HCT116 (cell line): ENCODE results near the gene BCL2L13. TPM values are rescaled to one million over a fixed set of nuclear protein-coding genes. Genes with fewer than 3 reads are reported as not detected.

Experiments
- ATAC-seq: fragments of 200-7000 bp; cut with Tn5 transposase; 2 replicates; pipeline ENCODE4 v1.9.1; 2020; ENCODE audit warnings: mild to moderate bottlenecking, moderate library complexity
- BruUV-seq: library from RNA; stranded (reverse); fragments of 400-500 nt; replicated peaks from 2 replicates; lab custom pipeline; 2021; lab: Mats Ljungman, UMichigan
- CTCF ChIA-PET: fragments of 300-600 bp; sonication (Branson Sonifier 250); formaldehyde crosslinking; loops from one replicate; lab custom pipeline; 2021; ENCODE audit warnings: antibody characterized with exemption; lab: Charles Lee
- POLR2A ChIA-PET: fragments of 300-600, 350-600 bp; sonication (Branson Sonifier 250); formaldehyde crosslinking; loops from one replicate; lab custom pipeline; 2021; ENCODE audit warnings: antibody characterized with exemption; lab: Charles Lee
- RAD21 ChIA-PET, 2 experiments: fragments of 300-600 bp; sonication (Branson Sonifier 250); formaldehyde crosslinking; loops; one replicate each; lab custom pipeline; 2023; ENCODE audit warnings: low total read pairs in 2 of 2; ENCODE audit not compliant: uncharacterized antibody in 2 of 2, unreplicated experiment in 2 of 2, low non-redundant PET in 1 of 2; lab: Charles Lee
- DNase-seq: peaks from one replicate; pipeline ENCODE4 v3.0.0-alpha.2; 2010; ENCODE audit warnings: low read depth, low spot score
- H2AFZ ChIP-seq: fragments of 200-600 bp; shearing (Covaris generic), sonication (generic); 2 replicates; pipeline ENCODE4 v1.6.1; 2017; ENCODE audit warnings: low read depth, mixed run types, mixed read lengths, antibody characterized with exemption, low read length; ENCODE audit not compliant: poor library complexity, severe bottlenecking
- H3K27ac ChIP-seq: 2 replicates; pipeline ENCODE4 v1.5.1; 2012; ENCODE audit warnings: low read depth, low read length
- H3K27me3 ChIP-seq: fragments of 200-600 bp; sonication (generic); 2 replicates; pipeline ENCODE4 v1.6.1; 2016; ENCODE audit warnings: mixed run types, low read length, mixed read lengths; ENCODE audit not compliant: insufficient read depth
- H3K36me3 ChIP-seq, 2 experiments: fragments of 200-500 bp in 1 of 2; fragments of 200-600 bp in 1 of 2; sonication (Bioruptor generic) in 1 of 2; sonication (generic) in 1 of 2; 2 replicates each; pipeline versions ENCODE4 v1.5.1 to v1.6.1; 2014 to 2016; ENCODE audit warnings: low read length in 2 of 2, inconsistent platforms in 1 of 2, mixed read lengths in 1 of 2, mixed run types in 1 of 2; ENCODE audit not compliant: insufficient read depth in 2 of 2, control insufficient read depth in 1 of 2
- H3K4me1 ChIP-seq, 2 experiments: fragments of 200-600 bp in 1 of 2; sonication (generic) in 1 of 2; 2 replicates each; pipeline versions ENCODE4 v1.5.1 to v1.6.1; 2012 to 2017; ENCODE audit warnings: low read length in 2 of 2, inconsistent platforms in 1 of 2, mild to moderate bottlenecking in 1 of 2, mixed read lengths in 1 of 2, mixed run types in 1 of 2, moderate library complexity in 1 of 2; ENCODE audit not compliant: insufficient read depth in 2 of 2, control insufficient read depth in 1 of 2
- H3K4me2 ChIP-seq: fragments of 200-600 bp; sonication (generic); 2 replicates; pipeline ENCODE4 v1.6.1; 2017; ENCODE audit warnings: mixed run types, low read length, mixed read lengths
- H3K4me3 ChIP-seq, 2 experiments: fragments of 200-600 bp in 1 of 2; sonication (generic) in 1 of 2; replicated peaks in 1 of 2; 2 replicates each; pipeline ENCODE4 v1.5.1; 2011 to 2016; ENCODE audit warnings: low read length in 2 of 2, control low read depth in 1 of 2, low read depth in 1 of 2, mild to moderate bottlenecking in 1 of 2, mixed read lengths in 1 of 2, mixed run types in 1 of 2
- H3K79me2 ChIP-seq: fragments of 200-600 bp; sonication (generic); 2 replicates; pipeline ENCODE4 v1.6.1; 2017; ENCODE audit warnings: mild to moderate bottlenecking, mixed run types, low read length, moderate library complexity, mixed read lengths; ENCODE audit not compliant: insufficient read depth
- H3K9ac ChIP-seq: fragments of 200-600 bp; sonication (generic); 2 replicates; pipeline ENCODE4 v1.6.1; 2016; ENCODE audit warnings: low read length, mixed read lengths
- H3K9me2 ChIP-seq: fragments of 200-600 bp; sonication (generic), shearing (Covaris generic); 2 replicates; pipeline ENCODE4 v1.6.1; 2017; ENCODE audit warnings: mixed run types, mild to moderate bottlenecking, moderate library complexity; ENCODE audit not compliant: insufficient read depth
- H3K9me3 ChIP-seq, 2 experiments: fragments of 200-500 bp in 1 of 2; fragments of 200-600 bp in 1 of 2; sonication (Bioruptor generic) in 1 of 2; sonication (generic) in 1 of 2; 2 replicates each; pipeline ENCODE4 v1.6.1; 2014 to 2017; ENCODE audit warnings: low read length in 2 of 2, mixed read lengths in 2 of 2, inconsistent platforms in 1 of 2, low read depth in 1 of 2, mild to moderate bottlenecking in 1 of 2, mixed run types in 1 of 2, moderate library complexity in 1 of 2; ENCODE audit not compliant: control insufficient read depth in 1 of 2, insufficient read depth in 1 of 2
- H4K20me1 ChIP-seq: fragments of 200-600 bp; sonication (generic), shearing (Covaris generic); 2 replicates; pipeline ENCODE4 v1.6.1; 2017; ENCODE audit warnings: mixed run types, mild to moderate bottlenecking, moderate library complexity; ENCODE audit not compliant: insufficient read depth
- CEBPB ChIP-seq: IDR thresholded peaks from 2 replicates; pipeline ENCODE4 v1.6.1; 2012; ENCODE audit warnings: low read depth
- CTCF ChIP-seq, 3 experiments: fragments of 200-600 bp in 1 of 3; sonication (generic) in 1 of 3; IDR thresholded peaks in 2 of 3; conservative IDR thresholded peaks in 1 of 3; 2 replicates each; pipeline ENCODE4 v1.5.1; 2012 to 2017; ENCODE audit warnings: low read depth in 2 of 3, low read length in 2 of 3, antibody characterized with exemption in 1 of 3, borderline replicate concordance in 1 of 3, control low read depth in 1 of 3, mild to moderate bottlenecking in 1 of 3, mixed read lengths in 1 of 3, mixed run types in 1 of 3, moderate library complexity in 1 of 3; ENCODE audit not compliant: insufficient read depth in 1 of 3
- ELF1 ChIP-seq: IDR thresholded peaks from 2 replicates; pipeline ENCODE4 v1.6.1; 2012; ENCODE audit warnings: low read depth, borderline replicate concordance
- EZH2 ChIP-seq: fragments of 200-600 bp; sonication (generic); IDR thresholded peaks from 2 replicates; pipeline ENCODE4 v1.6.1; 2017; ENCODE audit warnings: antibody characterized with exemption, mixed run types
- EZH2phosphoT487 ChIP-seq: fragments of 200-600 bp; IDR thresholded peaks from 2 replicates; pipeline ENCODE4 v1.6.1; 2018; ENCODE audit warnings: antibody characterized with exemption, borderline replicate concordance
- FOSL1 ChIP-seq: IDR thresholded peaks from 2 replicates; pipeline ENCODE4 v1.6.1; 2012; ENCODE audit warnings: low read depth
- POLR2A ChIP-seq: IDR thresholded peaks from 2 replicates; pipeline ENCODE4 v1.7.0; 2011; ENCODE audit warnings: borderline replicate concordance; ENCODE audit not compliant: insufficient read depth, insufficient read length; ENCODE audit errors: extremely low read depth
- POLR2AphosphoS5 ChIP-seq: IDR thresholded peaks from 2 replicates; pipeline ENCODE4 v1.6.1; 2011; ENCODE audit warnings: mild to moderate bottlenecking, low read depth, low read length, moderate library complexity
- RAD21 ChIP-seq: IDR thresholded peaks from 2 replicates; pipeline ENCODE4 v1.6.1; 2012; ENCODE audit warnings: low read depth, mild to moderate bottlenecking
- SIN3A ChIP-seq: IDR thresholded peaks from 2 replicates; pipeline ENCODE4 v1.6.1; 2012; ENCODE audit warnings: low read depth
- SP1 ChIP-seq: IDR thresholded peaks from 2 replicates; pipeline ENCODE4 v1.6.1; 2012; ENCODE audit warnings: low read depth
- ZFX ChIP-seq: fragments of 450-650 bp; IDR thresholded peaks from 2 replicates; pipeline ENCODE4 v1.6.1; 2017
- ZNF274 ChIP-seq: fragments of 200-500 bp; sonication (Bioruptor generic); IDR thresholded peaks from 2 replicates; pipeline ENCODE4 v1.6.1; 2014; ENCODE audit warnings: mild to moderate bottlenecking, low read depth, low read length, inconsistent platforms
- intact Hi-C: fragments of 100-400 bp; cut with micrococcal nuclease; formaldehyde crosslinking; loops from 2 replicates; pipeline ENCODE4 v1.10.0; 2022
- total RNA-seq: library from RNA; stranded (reverse); gene quantifications from one replicate; pipeline ENCODE4 v1.2.1, GENCODE V29; 2021; ENCODE audit not compliant: unreplicated experiment
- TF ChIP-seq, protein P1 (sequence below): IDR thresholded peaks from 2 replicates; pipeline ENCODE4 v1.6.1; 2012
- TF ChIP-seq, protein P2 (sequence below): IDR thresholded peaks from 2 replicates; pipeline ENCODE4 v1.6.1; 2012

The BCL2L13 gene
- total RNA-seq, 1 experiment from 2014 or later, result 38.6 TPM

GRCh38 chr22:17613280-17613679, 25.3 kb upstream of the BCL2L13 start:
- TF ChIP-seq CEBPB, result no peak
- TF ChIP-seq, protein P1, sequence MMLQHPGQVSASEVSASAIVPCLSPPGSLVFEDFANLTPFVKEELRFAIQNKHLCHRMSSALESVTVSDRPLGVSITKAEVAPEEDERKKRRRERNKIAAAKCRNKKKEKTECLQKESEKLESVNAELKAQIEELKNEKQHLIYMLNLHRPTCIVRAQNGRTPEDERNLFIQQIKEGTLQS, result no peak
- TF ChIP-seq ELF1, result no peak
- TF ChIP-seq SP1, result no peak
- no peak for TF ChIP-seq EZH2phosphoT487
- no peak for TF ChIP-seq POLR2A
- no peak for TF ChIP-seq SIN3A
- TF ChIP-seq, protein P2, sequence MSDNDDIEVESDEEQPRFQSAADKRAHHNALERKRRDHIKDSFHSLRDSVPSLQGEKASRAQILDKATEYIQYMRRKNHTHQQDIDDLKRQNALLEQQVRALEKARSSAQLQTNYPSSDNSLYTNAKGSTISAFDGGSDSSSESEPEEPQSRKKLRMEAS, result no peak
- TF ChIP-seq RAD21, result no peak
- TF ChIP-seq POLR2AphosphoS5, result no peak
- TF ChIP-seq ZFX, result no peak
- no peak for TF ChIP-seq EZH2
- TF ChIP-seq FOSL1, result no peak
- Histone ChIP-seq H3K27me3 (no peaks in the 10 kb centered on the region), H3K27ac (no peak overlapping the region), H3K36me3 (peaks cover 15 to 32% of the 10 kb centered on the region in 2 experiments), H3K4me2 (no peak overlapping the region), H3K4me1 (no peaks in the 10 kb centered on the region), H3K79me2 (peaks cover 12% of the 10 kb centered on the region), H4K20me1 (no peaks in the 10 kb centered on the region), H3K4me3 (no peak overlapping the region), H3K9me2 (no peaks in the 10 kb centered on the region), H2AFZ (no peak overlapping the region), H3K9ac (no peak overlapping the region), H3K9me3 (no peaks in the 10 kb centered on the region)
- ATAC-seq (no peak), DNase-seq (no peak)
- RAD21 ChIA-PET, result no interaction called here
- no TSS peak for BruUV-seq
- intact Hi-C loops, result no loop called here
- CTCF ChIA-PET, result no interaction called here
- POLR2A ChIA-PET, result no interaction called here

GRCh38 chr22:17627961-17628405, 10.6 kb upstream of the BCL2L13 start:
- CTCF ChIA-PET, result no interaction called here
- intact Hi-C loops, result no loop called here

More at GRCh38 chr22:17627961-17628405, 10.6 kb upstream of the BCL2L13 start:
- no peak for ATAC-seq
- Histone ChIP-seq H3K4me3 (peak overlapping the region; percentile 100), H3K27me3 (no peaks in the 10 kb centered on the region), H2AFZ (no peak overlapping the region), H3K9ac (peak overlapping the region; percentile 99), H3K4me2 (peak overlapping the region; percentile 88), H3K9me2 (no peaks in the 10 kb centered on the region), H3K27ac (peak overlapping the region; percentile 96), H3K4me1 (peaks cover 15 to 25% of the 10 kb centered on the region in 2 experiments), H3K36me3 (peaks cover 0 to 6% of the 10 kb centered on the region in 2 experiments; a peak in 2 of 4 replicates), H4K20me1 (no peaks in the 10 kb centered on the region), H3K79me2 (peaks cover 64% of the 10 kb centered on the region), H3K9me3 (no peaks in the 10 kb centered on the region)
- TF ChIP-seq CEBPB (no peak), ZNF274 (no peak), EZH2 (no peak), CTCF (IDR thresholded peaks at IDR 0.05 in 2 of 3, conservative IDR thresholded peaks at IDR 0.05 in 1 of 3; ENCODE audit: borderline replicate concordance in 1 of 3, insufficient read depth in 1 of 3, low read depth in 2 of 3, low read length in 2 of 3) (no peak)
- no peak for DNase-seq
- RAD21 ChIA-PET, result no interaction called here
- POLR2A ChIA-PET, result no interaction called here
- TSS peak; percentile 93 for BruUV-seq
